CD4-positive, alpha-beta T cell treated with Interleukin-17A for 4 hours (primary cell): Measurements from ENCODE around the gene RPS5.
A peak's percentile ranks its signal among the peaks of the same experiment; 100 is the strongest.
"Not testable (repeated sequence)": the region's sequence is repeated elsewhere in the genome, so short reads cannot be mapped to it uniquely, and the experiment has no call there.

Source experiments
- DNase-seq: peaks from one replicate; pipeline ENCODE4 v3.0.0-alpha.2; 2020; ENCODE audit warnings: mixed read lengths

The RPS5 gene

GRCh38 chr19:58356766-58357480 lies 30.1 kb upstream of the RPS5 start:
- peak; percentile 7 for DNase-seq

GRCh38 chr19:58357481-58358145 lies 29.5 kb upstream of the RPS5 start:
- DNase-seq: no peak

GRCh38 chr19:58361900-58362271 lies 25.2 kb upstream of the RPS5 start:
- DNase-seq: no peak

- DNase-seq: peak; percentile 99
Observed at GRCh38 chr19:58362272-58362994, 24.6 kb upstream of the RPS5 start, which contains the start of gene ZNF497. TSS of gene ZNF497 (minus strand) at chr19:58362751. CDS start at chr19:58357635, 5,116 bp downstream.

- DNase-seq: no peak
Observed at GRCh38 chr19:58364146-58364545, 22.9 kb upstream of the RPS5 start.

- DNase-seq: no peak
Observed at GRCh38 chr19:58366585-58367430, 20.3 kb upstream of the RPS5 start.

GRCh38 chr19:58367698-58368454 lies 19.2 kb upstream of the RPS5 start:
- DNase-seq: no peak

- DNase-seq: no peak
Observed at GRCh38 chr19:58368561-58369360, 18.3 kb upstream of the RPS5 start.

GRCh38 chr19:58372311-58373133 lies 14.5 kb upstream of the RPS5 start:
- DNase-seq: no peak

- DNase-seq: no peak
Observed at GRCh38 chr19:58374200-58374599, 12.9 kb upstream of the RPS5 start.

- not testable (repeated sequence) for DNase-seq
Observed at GRCh38 chr19:58376724-58377123, 10.3 kb upstream of the RPS5 start.

GRCh38 chr19:58379246-58379645 lies 7.8 kb upstream of the RPS5 start:
- DNase-seq: no peak

- peak; percentile 17 for DNase-seq
Observed at GRCh38 chr19:58380037-58380661, 6.9 kb upstream of the RPS5 start.

GRCh38 chr19:58380662-58381459 lies 6.2 kb upstream of the RPS5 start, which contains the start of gene ZNF837:
TSS of gene ZNF837 (minus strand) at chr19:58381030. CDS start at chr19:58369332, 11,698 bp downstream.
- peak; percentile 97 for DNase-seq

- DNase-seq: no peak
Observed at GRCh38 chr19:58381460-58382212, 5.4 kb upstream of the RPS5 start.

GRCh38 chr19:58382997-58383603 lies 4.0 kb upstream of the RPS5 start:
- DNase-seq: no peak

- DNase-seq: no peak
Observed at GRCh38 chr19:58385313-58385890, 1.7 kb upstream of the RPS5 start.
